GM21825 (cell line): Measurements from ENCODE around the gene METTL1.

Source experiments
- ATAC-seq: cut with Tn5 transposase; IDR thresholded peaks from one replicate; pipeline ENCODE4 v1.9.1; 2021; ENCODE audit warnings: mild to moderate bottlenecking, moderate library complexity; ENCODE audit not compliant: unreplicated experiment

The METTL1 gene

GRCh38 chr12:57770734-57771133 is 1.2 kb downstream of the METTL1 start:
- no peak for ATAC-seq

- no peak for ATAC-seq
These were observed 2.3 kb downstream of the METTL1 start for GRCh38 chr12:57769594-57769993.

- no peak for ATAC-seq
These were observed 4.0 kb downstream of the METTL1 start for GRCh38 chr12:57767876-57768275.

GRCh38 chr12:57767305-57767698 is 4.6 kb downstream of the METTL1 start:
- ATAC-seq, result no peak

GRCh38 chr12:57766464-57767304 is 5.2 kb downstream of the METTL1 start, which contains the start of gene CYP27B1:
CYP27B1 (minus strand) TSS chr12:57767078; CDS start chr12:57767041, 37 bp downstream.
- ATAC-seq, result no peak

- ATAC-seq, result no peak
These were observed 6.0 kb downstream of the METTL1 start for GRCh38 chr12:57765698-57766463.

GRCh38 chr12:57765003-57765697 is 6.8 kb downstream of the METTL1 start:
- no peak for ATAC-seq

GRCh38 chr12:57764662-57765002 is 7.3 kb downstream of the METTL1 start:
- ATAC-seq, result no peak

- no peak for ATAC-seq
These were observed 7.8 kb downstream of the METTL1 start for GRCh38 chr12:57763881-57764661.

- no peak for ATAC-seq
These were observed 9.4 kb downstream of the METTL1 start for GRCh38 chr12:57762463-57762862.

GRCh38 chr12:57761391-57761998 is 10.4 kb downstream of the METTL1 start:
- ATAC-seq, result no peak

GRCh38 chr12:57760347-57760982 is 11.4 kb downstream of the METTL1 start:
- ATAC-seq, result no peak

- no peak for ATAC-seq
These were observed 12.4 kb downstream of the METTL1 start for GRCh38 chr12:57759360-57759980.

GRCh38 chr12:57758552-57759359 is 13.1 kb downstream of the METTL1 start:
- ATAC-seq, result no peak

- no peak for ATAC-seq
These were observed 14.1 kb downstream of the METTL1 start for GRCh38 chr12:57757771-57758170.

GRCh38 chr12:57756406-57757341 is 15.2 kb downstream of the METTL1 start:
- peak; percentile 22 for ATAC-seq
